Stimulated activated CD4-positive, alpha-beta T cell treated with anti-CD3 and anti-CD28 coated beads, Interleukin-12 subunit alpha, Interleukin-12 subunit beta, amount 100 ng/mL, for 48 hours (primary cell): ENCODE data around the gene RPN2.

Source experiments
- DNase-seq, 3 donors: peaks; one replicate each; pipeline ENCODE4 v3.0.0-alpha.2; 2020; ENCODE audit warnings: low read depth in 2 of 3, low spot score in 1 of 3

The RPN2 gene

GRCh38 chr20:37209661-37210314 lies 30.7 kb downstream of the RPN2 start:
- DNase-seq: no peak

- no peak for DNase-seq
Observed at GRCh38 chr20:37218441-37218840, 39.3 kb downstream of the RPN2 start.

- DNase-seq: no peak
Observed at GRCh38 chr20:37218976-37219375, 39.8 kb downstream of the RPN2 start.

GRCh38 chr20:37219751-37220668 lies 40.9 kb downstream of the RPN2 start:
- no peak for DNase-seq

- DNase-seq: no peak
Observed at GRCh38 chr20:37220731-37221130, 41.6 kb downstream of the RPN2 start.

- no peak for DNase-seq
Observed at GRCh38 chr20:37222086-37222485, 43.0 kb downstream of the RPN2 start.

- DNase-seq: no peak
Observed at GRCh38 chr20:37223053-37223452, 43.9 kb downstream of the RPN2 start.

- DNase-seq: no peak
Observed at GRCh38 chr20:37225146-37225545, 46.0 kb downstream of the RPN2 start.

- no peak for DNase-seq
Observed at GRCh38 chr20:37226889-37227288, 47.8 kb downstream of the RPN2 start.

- no peak for DNase-seq
Observed at GRCh38 chr20:37228082-37228481, 49.0 kb downstream of the RPN2 start.

GRCh38 chr20:37228656-37229055 lies 49.5 kb downstream of the RPN2 start:
- DNase-seq: no peak

- DNase-seq: no peak
Observed at GRCh38 chr20:37229357-37229756, 50.2 kb downstream of the RPN2 start.

- DNase-seq: no peak
Observed at GRCh38 chr20:37230200-37230599, 51.1 kb downstream of the RPN2 start.

- DNase-seq: no peak
Observed at GRCh38 chr20:37231947-37232630, 53.0 kb downstream of the RPN2 start.

GRCh38 chr20:37233548-37234253 lies 54.6 kb downstream of the RPN2 start:
- DNase-seq: no peak

- DNase-seq: no peak
Observed at GRCh38 chr20:37234254-37234581, 55.1 kb downstream of the RPN2 start.

GRCh38 chr20:37235065-37235464 lies 55.9 kb downstream of the RPN2 start:
- no peak for DNase-seq

- no peak for DNase-seq
Observed at GRCh38 chr20:37236462-37236861, 57.3 kb downstream of the RPN2 start.

- no peak for DNase-seq
Observed at GRCh38 chr20:37237656-37238055, 58.5 kb downstream of the RPN2 start.

- no peak for DNase-seq
Observed at GRCh38 chr20:37238426-37238825, 59.3 kb downstream of the RPN2 start.

GRCh38 chr20:37238935-37239451 lies 59.9 kb downstream of the RPN2 start:
- no peak for DNase-seq
